HEK293T (cell line): ENCODE results near the gene CALML3.

ENCODE experiments used
- CTCF ChIA-PET: fragments of 350-600 bp; formaldehyde crosslinking; extraction: SDS; loops from one replicate; lab custom pipeline; 2021; ENCODE audit warnings: antibody characterized with exemption, inconsistent platforms; lab: Yijun Ruan, JAX
- POLR2A ChIA-PET: fragments of 350-600 bp; formaldehyde crosslinking; extraction: SDS; loops from one replicate; lab custom pipeline; 2020; ENCODE audit warnings: antibody characterized with exemption, inconsistent platforms; lab: Yijun Ruan, JAX
- DNase-seq: peaks from one replicate; pipeline ENCODE4 v3.0.0; 2012; ENCODE audit warnings: mixed read lengths; ENCODE audit errors: extremely low spot score
- ARNT ChIP-seq: fragments of 450-650 bp; IDR thresholded peaks from 2 replicates; pipeline ENCODE4 v1.6.1; 2017; ENCODE audit warnings: mild to moderate bottlenecking
- BHLHE40 ChIP-seq: fragments of 450-650 bp; IDR thresholded peaks from 2 replicates; pipeline ENCODE4 v1.6.1; 2016; ENCODE audit warnings: mild to moderate bottlenecking, moderate library complexity, borderline replicate concordance
- CTBP1 ChIP-seq: fragments of 450-650 bp; IDR thresholded peaks from 2 replicates; pipeline ENCODE4 v1.6.1; 2016; ENCODE audit warnings: borderline replicate concordance
- ELF4 ChIP-seq: fragments of 450-650 bp; IDR thresholded peaks from 2 replicates; pipeline ENCODE4 v1.6.1; 2017; ENCODE audit warnings: antibody characterized with exemption
- FOXA1 ChIP-seq: fragments of 450-650 bp; IDR thresholded peaks from 2 replicates; pipeline ENCODE4 v1.6.1; 2016; ENCODE audit warnings: mild to moderate bottlenecking
- FOXK2 ChIP-seq: fragments of 450-650 bp; IDR thresholded peaks from 2 replicates; pipeline ENCODE4 v1.6.1; 2016; ENCODE audit warnings: mild to moderate bottlenecking
- FOXM1 ChIP-seq: fragments of 450-650 bp; IDR thresholded peaks from 2 replicates; pipeline ENCODE4 v1.6.1; 2017; ENCODE audit warnings: mild to moderate bottlenecking, borderline replicate concordance
- HDGF ChIP-seq: fragments of 450-650 bp; IDR thresholded peaks from 2 replicates; pipeline ENCODE4 v1.6.1; 2017; ENCODE audit warnings: antibody characterized with exemption, borderline replicate concordance
- L3MBTL2 ChIP-seq: fragments of 450-650 bp; conservative IDR thresholded peaks from 2 replicates; pipeline ENCODE4 v1.6.1; 2016; ENCODE audit warnings: mild to moderate bottlenecking
- LEF1 ChIP-seq: fragments of 450-650 bp; IDR thresholded peaks from 2 replicates; pipeline ENCODE4 v1.6.1; 2017; ENCODE audit warnings: mild to moderate bottlenecking, borderline replicate concordance
- NFRKB ChIP-seq: fragments of 450-650 bp; IDR thresholded peaks from 2 replicates; pipeline ENCODE4 v1.6.1; 2016; ENCODE audit warnings: mild to moderate bottlenecking, moderate library complexity
- PKNOX1 ChIP-seq: fragments of 450-650 bp; IDR thresholded peaks from 2 replicates; pipeline ENCODE4 v1.6.1; 2016
- SP1 ChIP-seq: fragments of 450-650 bp; IDR thresholded peaks from 2 replicates; pipeline ENCODE4 v1.6.1; 2017
- SUZ12 ChIP-seq: fragments of 450-650 bp; IDR thresholded peaks from 2 replicates; pipeline ENCODE4 v1.6.1; 2016; ENCODE audit warnings: mild to moderate bottlenecking
- TARDBP ChIP-seq: fragments of 450-650 bp; IDR thresholded peaks from 2 replicates; pipeline ENCODE4 v1.6.1; 2016
- ZNF384 ChIP-seq: fragments of 450-650 bp; IDR thresholded peaks from 2 replicates; pipeline ENCODE4 v1.6.1; 2016

The CALML3 gene

DNA sequence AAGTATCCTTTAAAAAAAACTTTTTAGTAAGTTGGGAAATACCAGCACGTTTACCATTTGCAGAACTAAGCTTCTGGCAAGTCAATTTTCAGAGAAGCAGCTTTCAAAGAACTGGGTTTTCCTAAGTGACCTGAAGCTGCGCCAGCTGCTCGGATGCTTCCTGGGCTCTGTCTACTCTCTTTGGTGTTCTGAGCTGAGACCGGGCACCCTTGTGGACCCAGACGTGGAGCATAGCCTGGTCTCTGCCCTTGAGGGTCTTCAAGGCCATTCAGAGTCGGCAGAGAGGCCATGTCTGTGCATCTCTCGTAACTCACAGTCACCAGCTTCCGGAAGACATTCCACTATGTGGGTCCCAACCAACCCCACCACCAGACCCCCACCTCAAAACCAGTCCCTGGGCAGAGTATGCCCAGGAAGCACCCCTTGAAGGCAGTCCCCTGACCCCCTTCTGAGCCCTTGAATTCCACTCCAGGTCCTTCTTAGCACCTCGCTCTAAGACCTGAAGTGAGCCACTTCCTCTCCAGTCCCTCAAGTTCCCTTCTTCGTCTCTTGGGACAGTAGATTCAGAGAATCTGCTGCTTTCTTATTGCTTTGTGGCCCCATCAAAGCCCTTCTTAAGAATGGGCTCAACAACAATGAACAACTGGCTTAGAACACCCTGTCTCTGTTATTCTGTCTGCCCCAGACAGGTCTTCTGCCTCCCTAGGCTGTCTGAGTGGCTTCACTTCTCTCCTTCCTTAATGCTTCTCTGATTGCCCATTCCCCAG, 33.9 kb upstream of the CALML3 start:
- ChIA-PET CTCF (no interaction called here), POLR2A (no interaction called here)
- TF ChIP-seq SUZ12: no peak
- TF ChIP-seq HDGF: no peak
- TF ChIP-seq ARNT: no peak
- TF ChIP-seq FOXM1: no peak
- no peak for TF ChIP-seq PKNOX1
- no peak for TF ChIP-seq TARDBP
- no peak for TF ChIP-seq SP1
- no peak for TF ChIP-seq L3MBTL2
- TF ChIP-seq ELF4: no peak
- TF ChIP-seq BHLHE40: no peak
- no peak for TF ChIP-seq CTBP1
- no peak for TF ChIP-seq LEF1
- TF ChIP-seq FOXA1: no peak
- TF ChIP-seq FOXK2: no peak
- TF ChIP-seq NFRKB: no peak
- no peak for DNase-seq

DNA sequence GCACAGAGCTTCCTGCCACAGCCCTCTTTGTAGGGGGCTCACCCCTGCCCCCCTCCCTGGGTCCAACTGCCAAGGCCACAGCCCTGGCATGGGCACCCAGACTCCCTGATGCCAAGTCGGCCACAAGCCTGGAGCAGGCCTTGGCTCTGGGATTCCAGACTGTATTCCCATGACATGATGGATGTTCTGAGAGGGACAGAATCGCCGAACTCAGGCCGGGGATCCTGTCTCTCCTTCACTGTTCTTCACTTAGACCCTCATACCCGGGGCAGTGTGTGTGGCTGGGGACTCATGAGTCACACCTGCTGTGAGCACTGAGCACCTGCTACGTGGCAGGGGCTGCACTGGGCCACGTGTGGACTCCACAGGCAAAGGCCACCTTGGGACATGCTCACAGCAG, 33.3 kb upstream of the CALML3 start:
- DNase-seq: no peak
- POLR2A ChIA-PET: no interaction called here
- TF ChIP-seq NFRKB: no peak
- TF ChIP-seq PKNOX1: no peak
- no peak for TF ChIP-seq FOXA1
- no peak for TF ChIP-seq ELF4
- no peak for TF ChIP-seq L3MBTL2
- no peak for TF ChIP-seq FOXM1
- CTCF ChIA-PET: no interaction called here

DNA sequence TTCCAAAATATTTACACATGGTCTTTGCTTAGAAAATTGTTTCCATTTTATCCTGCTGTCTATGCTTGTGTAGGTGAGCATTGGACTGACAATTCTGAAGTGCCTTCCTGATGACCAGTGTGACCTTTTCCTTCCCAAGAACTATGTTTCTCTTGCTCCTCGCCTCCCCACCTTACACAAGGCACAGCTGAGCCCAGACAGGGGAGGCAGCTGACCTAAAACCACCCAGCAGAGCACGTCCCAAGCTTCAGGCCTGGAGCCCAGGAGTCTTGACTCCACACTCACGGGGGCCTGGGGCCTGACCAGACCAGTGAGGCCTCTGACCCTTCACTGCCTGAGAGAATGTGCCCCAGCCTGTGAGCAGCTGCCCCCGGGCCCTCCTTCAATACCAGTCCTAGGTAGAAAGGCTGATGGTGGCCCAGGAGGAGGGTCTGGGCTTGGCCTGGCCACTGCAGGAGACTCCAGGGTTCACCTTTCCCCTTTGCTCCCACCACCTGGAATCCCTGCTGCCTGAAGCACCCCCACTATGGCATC, 32.4 kb upstream of the CALML3 start:
- CTCF ChIA-PET: no interaction called here
- TF ChIP-seq PKNOX1 (no peak), FOXK2 (no peak), FOXA1 (no peak), TARDBP (no peak), ARNT (no peak), SP1 (no peak), CTBP1 (no peak), ELF4 (no peak)
- DNase-seq: no peak
- POLR2A ChIA-PET: no interaction called here

GRCh38 chr10:5492929-5493576, 31.7 kb upstream of the CALML3 start:
- TF ChIP-seq ARNT (no peak), ELF4 (no peak), CTBP1 (no peak), FOXM1 (no peak), TARDBP (no peak), NFRKB (no peak), FOXK2 (no peak)
- CTCF ChIA-PET: no interaction called here
- no peak for DNase-seq
- POLR2A ChIA-PET: no interaction called here

GRCh38 chr10:5493691-5494090, 31.1 kb upstream of the CALML3 start:
- ChIA-PET CTCF (no interaction called here), POLR2A (no interaction called here)
- no peak for DNase-seq
- TF ChIP-seq BHLHE40: no peak
- TF ChIP-seq FOXA1: no peak
- TF ChIP-seq FOXM1: no peak
- no peak for TF ChIP-seq FOXK2
- TF ChIP-seq HDGF: no peak
- no peak for TF ChIP-seq SP1
- TF ChIP-seq CTBP1: no peak
- no peak for TF ChIP-seq L3MBTL2
- TF ChIP-seq TARDBP: no peak

GRCh38 chr10:5494611-5495010, 30.1 kb upstream of the CALML3 start:
- POLR2A ChIA-PET: no interaction called here
- no peak for TF ChIP-seq ZNF384
- TF ChIP-seq FOXK2: no peak
- TF ChIP-seq FOXA1: no peak
- no peak for TF ChIP-seq LEF1
- TF ChIP-seq ARNT: no peak
- TF ChIP-seq L3MBTL2: no peak
- TF ChIP-seq ELF4: no peak
- TF ChIP-seq BHLHE40: no peak
- no peak for TF ChIP-seq PKNOX1
- no peak for TF ChIP-seq CTBP1
- no peak for TF ChIP-seq HDGF
- TF ChIP-seq SP1: no peak
- TF ChIP-seq SUZ12: no peak
- no peak for TF ChIP-seq TARDBP
- no peak for TF ChIP-seq FOXM1
- TF ChIP-seq NFRKB: no peak
- no peak for DNase-seq
- CTCF ChIA-PET: no interaction called here
